SK-N-SH (cell line): ENCODE data around the gene MLYCD.

Experiments used
- CHD2 ChIP-seq: fragments of 150-350 bp; IDR thresholded peaks from 2 replicates; pipeline ENCODE4 v1.6.1; 2018; ENCODE audit warnings: low read length; ENCODE audit not compliant: partially characterized antibody
- CTCF ChIP-seq: fragments of 200-600 bp; sonication (generic); IDR thresholded peaks from 2 replicates; pipeline ENCODE4 v1.6.1; 2017; ENCODE audit warnings: antibody characterized with exemption, mild to moderate bottlenecking, moderate library complexity
- EP300 ChIP-seq, 2 experiments: IDR thresholded peaks; 2 replicates each; pipeline versions ENCODE4 v1.4.0 to v1.6.1; 2012; ENCODE audit warnings: borderline replicate concordance in 1 of 2, low read depth in 1 of 2, low read length in 1 of 2
- EZH2phosphoT487 ChIP-seq: fragments of 200-600 bp; sonication (generic); IDR thresholded peaks from 2 replicates; pipeline ENCODE4 v1.6.1; 2017; ENCODE audit warnings: low read depth, mixed run types, mild to moderate bottlenecking, antibody characterized with exemption, moderate library complexity, borderline replicate concordance
- GABPA ChIP-seq: IDR thresholded peaks from 2 replicates; pipeline ENCODE4 v1.4.0; 2012; ENCODE audit warnings: low read depth, mild to moderate bottlenecking
- NRF1 ChIP-seq: IDR thresholded peaks from 2 replicates; pipeline ENCODE4 v1.6.1; 2012; ENCODE audit warnings: low read depth, mild to moderate bottlenecking, low read length
- RCOR1 ChIP-seq: fragments of 150-350 bp; IDR thresholded peaks from 2 replicates; pipeline ENCODE4 v1.6.1; 2017; ENCODE audit warnings: antibody characterized with exemption, low read length
- SMC3 ChIP-seq: IDR thresholded peaks from 2 replicates; pipeline ENCODE4 v1.6.1; 2012; ENCODE audit warnings: low read depth, low read length, improper control_type of control experiment
- TEAD4 ChIP-seq: IDR thresholded peaks from 2 replicates; pipeline ENCODE4 v1.4.0; 2012; ENCODE audit warnings: mild to moderate bottlenecking, borderline replicate concordance; ENCODE audit not compliant: insufficient read depth
- YY1 ChIP-seq: IDR thresholded peaks from 2 replicates; pipeline ENCODE4 v1.4.0; 2012; ENCODE audit warnings: low read depth, mild to moderate bottlenecking

- no peak for TF ChIP-seq CTCF
- TF ChIP-seq EP300 (IDR thresholded peaks at IDR 0.05; ENCODE audit: borderline replicate concordance in 1 of 2, low read depth in 1 of 2, low read length in 1 of 2): no peak
- no peak for TF ChIP-seq YY1
- no peak for TF ChIP-seq CHD2
- TF ChIP-seq EZH2phosphoT487: no peak
- TF ChIP-seq NRF1: no peak
- no peak for TF ChIP-seq RCOR1
- no peak for TF ChIP-seq SMC3
- no peak for TF ChIP-seq TEAD4
- no peak for TF ChIP-seq GABPA
Measured at GRCh38 chr16:83967091-83967490, 68.2 kb downstream of the MLYCD start.
